GM19025 (cell line): ENCODE data around the gene KLHDC8A.
A peak's percentile ranks its signal among the peaks of the same experiment; 100 is the strongest.

Experiments used
- ATAC-seq: cut with Tn5 transposase; IDR thresholded peaks from one replicate; pipeline ENCODE4 v1.9.1; 2021; ENCODE audit warnings: mild to moderate bottlenecking, low read depth, moderate library complexity; ENCODE audit not compliant: unreplicated experiment

KLHDC8A gene

DNA sequence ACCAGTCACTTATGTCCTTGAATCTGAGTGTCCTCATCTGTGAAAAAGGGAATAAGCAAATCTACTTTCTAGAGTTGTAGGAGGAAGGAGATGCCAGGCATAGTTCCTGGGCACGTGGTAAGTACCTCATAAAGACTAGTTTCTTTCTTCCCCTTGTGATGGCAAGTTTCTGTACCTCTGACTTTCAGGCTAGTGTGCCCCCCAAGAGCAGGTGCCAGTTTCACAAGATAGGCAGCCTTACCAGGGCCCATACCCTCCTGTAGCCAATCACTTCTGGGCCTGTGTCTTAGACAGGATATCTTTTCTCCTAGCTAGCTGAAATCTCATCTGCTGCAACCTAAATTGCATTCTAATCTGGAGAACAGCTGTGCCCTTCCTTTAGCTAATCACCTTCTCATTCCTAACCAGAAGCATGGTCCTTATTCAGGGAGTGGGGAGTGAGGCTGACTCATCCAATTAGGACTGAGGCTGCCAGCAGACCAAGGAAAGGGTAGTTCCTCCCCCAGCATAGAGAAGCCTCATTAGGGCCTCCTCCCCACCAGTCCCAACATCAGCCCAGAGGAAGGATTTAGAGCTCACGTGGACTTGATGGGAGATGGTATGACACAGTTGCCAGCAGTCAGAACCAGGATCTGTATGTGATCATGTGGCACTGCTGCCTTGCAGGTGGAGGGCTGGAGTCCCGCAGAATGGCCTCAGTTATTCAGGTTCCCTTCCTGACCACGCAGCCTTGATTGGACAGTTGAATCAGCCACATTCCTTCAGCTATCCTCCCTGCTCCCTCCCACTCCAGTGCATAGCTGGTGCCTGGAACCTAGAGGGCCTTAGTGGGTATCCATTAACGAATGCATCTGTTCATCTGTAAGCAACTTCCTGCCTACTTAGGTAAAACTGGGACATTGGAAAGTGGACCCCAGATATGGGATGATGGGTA lies 7.9 kb downstream of the KLHDC8A start:
- no peak for ATAC-seq

DNA sequence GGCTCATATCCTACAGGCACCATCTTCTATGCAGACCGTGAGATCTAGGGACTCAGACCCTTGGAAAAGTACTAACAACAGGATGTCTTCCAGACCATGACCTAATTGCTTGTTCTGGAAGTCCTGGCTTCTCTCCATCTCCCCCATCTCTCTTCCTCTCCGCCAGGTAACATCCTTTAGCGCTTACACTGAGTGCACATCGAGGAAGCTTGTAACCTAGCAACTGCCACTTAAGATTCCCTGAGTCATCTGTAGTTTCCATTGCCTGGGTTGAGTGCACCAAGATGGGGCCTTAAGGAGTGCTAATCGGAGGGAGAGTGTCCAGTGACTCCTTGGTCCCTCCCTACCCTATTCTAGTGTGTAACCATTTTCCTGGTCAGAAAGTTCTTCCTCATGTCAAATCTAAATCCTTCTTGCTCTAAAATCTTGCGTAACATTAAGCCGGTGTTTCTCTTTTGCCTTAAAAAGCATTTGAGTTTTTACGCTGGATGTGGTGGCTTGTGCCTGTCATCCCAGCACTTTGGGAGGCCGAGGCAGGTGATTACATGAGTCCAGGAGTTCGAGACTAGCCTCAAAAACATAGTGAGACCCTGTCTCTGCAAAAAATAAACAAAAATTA lies 9.7 kb downstream of the KLHDC8A start:
- no peak for ATAC-seq

- no peak for ATAC-seq
Observed at GRCh38 chr1:205345761-205346160, 11.0 kb downstream of the KLHDC8A start.

- no peak for ATAC-seq
Observed at GRCh38 chr1:205344066-205344928, 12.4 kb downstream of the KLHDC8A start.

GRCh38 chr1:205343431-205344065 lies 13.2 kb downstream of the KLHDC8A start:
- ATAC-seq: no peak

DNA sequence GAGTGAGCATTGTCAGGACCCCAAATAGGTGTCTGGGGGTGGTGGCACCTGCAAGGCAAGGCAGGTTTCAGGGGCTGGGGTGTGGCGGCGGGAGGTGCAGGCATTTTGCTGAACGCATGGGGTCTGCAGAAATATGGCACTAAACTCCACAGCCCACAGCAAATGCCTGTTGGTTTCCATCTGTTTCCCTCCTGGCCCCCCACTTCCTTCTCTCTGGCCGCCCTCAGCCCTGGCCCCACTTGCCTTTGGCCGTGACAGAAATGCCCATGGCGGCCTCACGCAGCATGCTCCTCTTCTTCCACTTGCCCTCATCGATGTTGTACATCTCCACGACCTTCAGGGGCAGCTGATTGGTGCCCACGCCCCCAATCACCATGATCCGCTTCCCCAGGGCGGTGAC lies 13.7 kb downstream of the KLHDC8A start:
- ATAC-seq: no peak

DNA sequence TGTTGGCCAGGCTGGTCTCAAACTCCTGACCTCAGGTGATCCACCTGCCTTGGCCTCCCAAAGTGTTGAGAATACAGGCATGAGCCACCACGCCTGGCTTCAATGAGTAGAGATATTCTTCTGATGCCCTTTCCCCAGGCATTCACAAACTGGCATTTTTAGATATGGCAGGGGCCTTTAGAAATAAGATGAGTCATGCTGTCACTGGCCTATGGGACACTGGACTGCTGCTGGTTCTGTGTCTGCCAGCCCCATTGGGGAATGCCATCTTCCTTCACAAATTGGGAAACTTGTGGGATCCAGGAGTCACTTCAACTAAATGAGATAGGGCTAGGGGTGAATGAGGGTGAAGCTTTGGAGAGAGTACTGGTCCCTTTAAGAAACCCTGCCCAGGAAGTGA lies 16.0 kb downstream of the KLHDC8A start:
- no peak for ATAC-seq

GRCh38 chr1:205339717-205340116 lies 17.0 kb downstream of the KLHDC8A start:
- ATAC-seq: peak; percentile 61

DNA sequence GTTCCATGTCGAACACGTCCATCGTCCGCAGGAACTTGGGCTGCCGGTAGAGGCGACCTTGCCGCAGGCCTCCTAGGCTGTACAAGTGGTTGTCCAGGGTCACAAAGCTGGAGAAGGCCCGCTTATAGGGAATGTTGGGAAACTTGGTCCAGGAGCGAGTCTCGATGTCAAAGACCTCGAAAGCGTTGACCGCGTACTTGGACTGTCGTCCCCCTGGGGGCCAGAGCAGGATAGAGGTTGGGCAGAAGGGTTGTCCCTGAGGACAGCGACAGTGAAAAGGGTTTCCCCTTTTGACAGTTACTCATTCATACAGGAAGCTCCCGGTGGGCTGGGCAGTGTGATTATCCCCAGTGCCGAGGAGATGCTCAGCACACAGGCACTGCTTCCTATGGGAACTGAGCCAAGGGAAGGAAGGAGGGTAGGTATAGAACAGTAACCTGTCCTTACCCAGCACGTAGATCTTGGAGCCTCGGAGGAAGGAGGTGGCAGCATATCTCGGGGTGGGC lies 17.5 kb downstream of the KLHDC8A start:
- ATAC-seq: no peak

DNA sequence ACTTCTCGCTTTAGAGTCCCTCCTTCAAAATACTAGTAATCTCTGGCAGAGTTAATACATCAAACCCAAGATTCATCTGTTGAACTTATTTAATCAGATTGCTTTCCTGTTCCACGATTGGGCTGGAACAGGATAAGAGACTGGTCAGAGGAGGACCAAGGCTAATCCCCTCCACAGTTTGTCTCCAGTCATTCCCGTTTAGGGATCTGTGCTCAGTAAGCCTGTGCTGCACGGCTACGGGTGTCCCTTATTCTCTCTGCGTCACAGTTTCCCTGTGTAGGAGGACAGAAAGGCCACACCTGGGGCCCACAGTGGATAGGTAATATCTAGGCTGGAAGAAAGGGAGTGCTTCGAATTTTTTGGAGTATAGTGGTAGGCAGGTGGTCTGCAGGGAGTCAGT lies 18.7 kb downstream of the KLHDC8A start:
- no peak for ATAC-seq

DNA sequence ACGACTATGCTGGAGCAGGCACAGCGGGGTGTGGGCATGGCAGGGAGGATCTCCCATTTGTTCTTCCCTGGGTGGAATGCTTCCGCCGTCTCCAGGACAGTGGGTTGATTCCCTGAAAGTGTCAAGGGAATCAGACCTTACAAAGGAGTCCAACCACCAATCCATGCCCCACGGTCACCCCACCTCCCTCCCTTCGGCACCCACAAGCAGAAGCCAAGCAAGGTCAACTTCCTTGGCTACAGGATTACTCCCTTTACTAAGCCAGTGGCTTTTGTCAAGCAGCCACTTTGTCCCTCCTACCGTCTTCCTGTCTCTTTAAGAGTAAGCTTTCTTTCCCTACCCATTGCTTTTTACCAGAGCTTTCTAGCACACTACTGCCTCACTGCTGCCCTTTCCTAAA lies 19.2 kb downstream of the KLHDC8A start:
- no peak for ATAC-seq

- no peak for ATAC-seq
Observed at GRCh38 chr1:205335692-205336091, 21.0 kb downstream of the KLHDC8A start.

- no peak for ATAC-seq
Observed at GRCh38 chr1:205332015-205332791, 24.5 kb downstream of the KLHDC8A start.

- ATAC-seq: no peak
Observed at GRCh38 chr1:205330150-205330549, 26.6 kb downstream of the KLHDC8A start.

- no peak for ATAC-seq
Observed at GRCh38 chr1:205329719-205330118, 27.0 kb downstream of the KLHDC8A start.

- ATAC-seq: no peak
Observed at GRCh38 chr1:205328476-205328875, 28.2 kb downstream of the KLHDC8A start.

- no peak for ATAC-seq
Observed at GRCh38 chr1:205326812-205327466, 29.8 kb downstream of the KLHDC8A start.

DNA sequence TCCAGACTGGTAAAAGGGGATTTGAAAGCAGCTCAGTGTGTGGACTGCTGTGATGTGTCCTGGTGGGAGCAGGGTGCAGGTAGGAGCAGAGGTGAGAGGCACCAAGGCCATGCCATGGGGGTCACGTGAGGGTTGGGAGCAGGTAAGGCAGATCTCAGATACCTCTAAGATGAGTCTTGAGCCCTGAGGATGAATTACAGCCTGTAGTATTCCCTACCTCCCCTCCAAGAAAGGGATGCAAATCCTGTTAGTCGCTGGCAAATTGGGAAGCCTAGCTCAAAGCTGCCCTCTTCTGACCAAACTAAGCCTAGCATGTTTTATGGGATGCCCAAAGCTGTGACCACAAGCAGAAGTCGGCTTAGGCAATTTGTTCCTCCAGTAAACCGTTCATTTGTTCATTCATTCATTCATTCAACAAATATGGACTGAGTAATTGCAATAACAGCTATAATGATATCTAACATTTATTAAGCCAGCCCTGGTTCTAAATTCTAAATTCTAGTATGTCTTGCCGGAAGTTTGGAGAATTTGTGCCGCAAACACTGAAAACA lies 31.3 kb downstream of the KLHDC8A start:
- no peak for ATAC-seq

DNA sequence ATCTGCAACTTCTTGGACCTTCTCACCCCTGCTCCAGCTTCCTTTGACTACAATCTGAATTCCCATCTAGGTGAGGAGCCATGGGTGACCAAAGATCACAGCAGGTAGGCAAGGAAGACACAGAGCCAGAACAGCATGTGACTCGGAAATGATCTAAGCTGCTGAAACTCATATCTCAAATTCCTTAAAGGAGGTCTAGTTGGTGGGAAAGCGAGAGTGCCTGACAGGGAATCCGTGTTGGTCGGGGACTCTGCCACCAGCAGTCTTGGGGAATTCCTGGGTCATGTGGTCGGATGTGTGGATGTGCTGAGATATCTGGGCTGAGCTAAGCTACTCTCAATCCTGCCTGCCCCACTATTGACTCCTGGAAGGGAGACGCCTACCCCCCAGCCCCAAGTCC lies 31.9 kb downstream of the KLHDC8A start:
- ATAC-seq: no peak
